Liver (tissue), 9 donors: ENCODE results near the gene EDIL3. TPM values are rescaled to one million over a fixed set of nuclear protein-coding genes. Genes with fewer than 3 reads are reported as not detected.

Experiments used
- DNase-seq: peaks from one replicate; pipeline ENCODE4 v3.0.0-alpha.2; 2017; ENCODE audit warnings: low spot score
- H3K27ac ChIP-seq, 2 donors: one replicate each; pipeline ENCODE4 v1.7.0; 2013; ENCODE audit warnings: inconsistent platforms in 2 of 2, low read length in 2 of 2, control low read depth in 1 of 2, low read depth in 1 of 2, mild to moderate bottlenecking in 1 of 2
- H3K27me3 ChIP-seq, 4 donors: one replicate each; pipeline versions ENCODE4 v1.6.1 to v1.7.0; 2013; ENCODE audit warnings: low read length in 3 of 4, inconsistent platforms in 1 of 4, mild to moderate bottlenecking in 1 of 4, moderate library complexity in 1 of 4; ENCODE audit not compliant: control insufficient read depth in 4 of 4, insufficient read depth in 4 of 4
- H3K36me3 ChIP-seq, 4 donors: one replicate each; pipeline versions ENCODE4 v1.6.1 to v1.7.0; 2013; ENCODE audit warnings: low read length in 3 of 4, mild to moderate bottlenecking in 3 of 4, low read depth in 1 of 4, moderate library complexity in 1 of 4; ENCODE audit not compliant: control insufficient read depth in 4 of 4, insufficient read depth in 3 of 4
- H3K4me1 ChIP-seq, 4 donors: one replicate each; pipeline versions ENCODE4 v1.6.1 to v1.7.0; 2013; ENCODE audit warnings: low read length in 3 of 4, mild to moderate bottlenecking in 3 of 4, moderate library complexity in 1 of 4; ENCODE audit not compliant: control insufficient read depth in 4 of 4, insufficient read depth in 4 of 4
- H3K4me3 ChIP-seq, 3 donors: one replicate each; pipeline versions ENCODE4 v1.6.1 to v1.7.0; 2013; ENCODE audit warnings: low read length in 3 of 3, control low read depth in 1 of 3, low read depth in 1 of 3, mild to moderate bottlenecking in 1 of 3
- H3K9ac ChIP-seq, 2 donors: one replicate each; pipeline ENCODE4 v1.7.0; 2013; ENCODE audit warnings: low read length in 2 of 2, mild to moderate bottlenecking in 2 of 2, moderate library complexity in 2 of 2, control low read depth in 1 of 2, low read depth in 1 of 2
- H3K9me3 ChIP-seq, 4 donors: one replicate each; pipeline versions ENCODE4 v1.6.1 to v1.7.0; 2013; ENCODE audit warnings: low read length in 3 of 4; ENCODE audit not compliant: control insufficient read depth in 4 of 4
- EGR1 ChIP-seq, 2 donors: IDR thresholded peaks; 2 replicates each; pipeline ENCODE4 v1.6.1; 2016 to 2018; ENCODE audit warnings: antibody characterized with exemption in 2 of 2, low read depth in 2 of 2
- FOXA1 ChIP-seq: IDR thresholded peaks from 2 replicates; pipeline ENCODE4 v1.6.1; 2016; ENCODE audit warnings: antibody characterized with exemption
- FOXA2 ChIP-seq: IDR thresholded peaks from 2 replicates; pipeline ENCODE4 v1.6.1; 2016; ENCODE audit warnings: antibody characterized with exemption
- GABPA ChIP-seq, 2 donors: IDR thresholded peaks in 1 of 2; conservative IDR thresholded peaks in 1 of 2; 2 replicates each; pipeline ENCODE4 v1.6.1; 2016; ENCODE audit warnings: antibody characterized with exemption in 2 of 2, mild to moderate bottlenecking in 1 of 2, moderate library complexity in 1 of 2
- HNF4A ChIP-seq, 2 donors: conservative IDR thresholded peaks; 2 replicates each; pipeline ENCODE4 v1.6.1; 2016; ENCODE audit warnings: antibody characterized with exemption in 2 of 2, mild to moderate bottlenecking in 2 of 2
- HNF4G ChIP-seq: IDR thresholded peaks from 2 replicates; pipeline ENCODE4 v1.6.1; 2016; ENCODE audit warnings: antibody characterized with exemption
- JUND ChIP-seq, 2 donors: IDR thresholded peaks; 2 replicates each; pipeline ENCODE4 v1.6.1; 2016; ENCODE audit warnings: antibody characterized with exemption in 2 of 2
- NR2F2 ChIP-seq: IDR thresholded peaks from 2 replicates; pipeline ENCODE4 v1.6.1; 2016; ENCODE audit warnings: antibody characterized with exemption
- RAD21 ChIP-seq, 2 donors: IDR thresholded peaks; 2 replicates each; pipeline ENCODE4 v1.6.1; 2016; ENCODE audit warnings: antibody characterized with exemption in 2 of 2, mild to moderate bottlenecking in 2 of 2
- RXRA ChIP-seq, 2 donors: IDR thresholded peaks; 2 replicates each; pipeline ENCODE4 v1.6.1; 2017 to 2018; ENCODE audit warnings: antibody characterized with exemption in 2 of 2, mild to moderate bottlenecking in 1 of 2
- TAF1 ChIP-seq: conservative IDR thresholded peaks from 2 replicates; pipeline ENCODE4 v1.6.1; 2016; ENCODE audit warnings: antibody characterized with exemption, mild to moderate bottlenecking
- YY1 ChIP-seq: IDR thresholded peaks from 2 replicates; pipeline ENCODE4 v1.6.1; 2016; ENCODE audit warnings: antibody characterized with exemption, mild to moderate bottlenecking
- WGBS: extraction: QIAGEN DNeasy Blood & Tissue Kit; methylation state at CpG from one replicate; pipeline ENCODE4 v1.1.7; 2013; 5-methylcytosine and 5-hydroxymethylcytosine counted together
- polyA plus RNA-seq, 2 donors: library from polyadenylated mRNA; stranded (reverse) in 1 of 2; unstranded in 1 of 2; fragments of 200-250 nt in 1 of 2; fragments of >200 nt in 1 of 2; fragmentation: Nextera tagmentation in 1 of 2; extraction: Ambion mirVana in 1 of 2; gene quantifications; one replicate each; pipeline versions ENCODE4 v1.2.1 to v1.2.3, GENCODE V29; 2013 to 2015
- total RNA-seq, 2 donors: library from RNA; depleted of rRNA; stranded (reverse); fragments of >200 nt; gene quantifications; one replicate each; pipeline ENCODE4 v1.2.3, GENCODE V29; 2014
- TF ChIP-seq, protein P1 (sequence below): fragments of 150-350 bp; IDR thresholded peaks from 2 replicates; pipeline ENCODE4 v1.5.1; 2017; ENCODE audit warnings: improper control_type of control experiment, low read depth, low read length; ENCODE audit not compliant: missing input control
- TF ChIP-seq, protein P2 (sequence below): IDR thresholded peaks from 2 replicates; pipeline ENCODE4 v1.6.1; 2016; ENCODE audit warnings: antibody characterized with exemption
- TF ChIP-seq, protein P3 (sequence below): IDR thresholded peaks from 2 replicates; pipeline ENCODE4 v1.6.1; 2016; ENCODE audit warnings: antibody characterized with exemption, mild to moderate bottlenecking
- TF ChIP-seq, protein P4 (sequence below): IDR thresholded peaks from 2 replicates; pipeline ENCODE4 v1.6.1; 2016; ENCODE audit warnings: antibody characterized with exemption
- donor health status: healthy.
- donor health status: healthy.
- donor health status: healthy.
- donor health status: healthy.
- donor health status: healthy.

Gene EDIL3
- total and polyA plus RNA-seq, 4 donors = 0.33 to 12.0 (median 0.76) TPM

DNA sequence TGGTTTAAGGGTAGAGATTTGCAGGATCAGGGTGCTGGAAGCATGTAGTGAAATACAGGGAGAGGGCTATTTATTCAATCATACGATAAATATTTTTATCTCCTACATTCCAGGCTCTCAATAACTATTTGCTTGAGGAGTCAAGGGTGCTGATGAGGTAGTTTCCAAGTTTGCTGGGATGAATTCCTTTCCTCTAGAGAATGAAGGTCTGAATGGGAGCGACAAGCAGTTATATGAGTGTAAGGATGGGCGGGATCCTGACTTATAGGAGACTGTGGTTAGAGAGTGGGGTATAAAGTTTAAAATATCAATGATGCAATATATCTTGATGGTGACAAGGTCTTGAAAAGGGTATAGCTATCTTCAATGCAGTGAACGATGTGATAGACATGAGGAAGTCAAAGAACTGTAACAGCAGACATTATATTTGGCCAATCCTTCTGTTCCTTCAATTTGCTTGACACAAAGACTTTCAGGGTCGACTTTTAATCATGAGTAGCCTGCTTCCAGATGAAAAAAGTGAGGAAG lies 462.9 kb downstream of the EDIL3 start:
- TF ChIP-seq TAF1 = no peak
- no peak for TF ChIP-seq HNF4G
- no peak for TF ChIP-seq EGR1 (IDR thresholded peaks at IDR 0.05; ENCODE audit: low read depth in 2 of 2)
- TF ChIP-seq, protein P1, sequence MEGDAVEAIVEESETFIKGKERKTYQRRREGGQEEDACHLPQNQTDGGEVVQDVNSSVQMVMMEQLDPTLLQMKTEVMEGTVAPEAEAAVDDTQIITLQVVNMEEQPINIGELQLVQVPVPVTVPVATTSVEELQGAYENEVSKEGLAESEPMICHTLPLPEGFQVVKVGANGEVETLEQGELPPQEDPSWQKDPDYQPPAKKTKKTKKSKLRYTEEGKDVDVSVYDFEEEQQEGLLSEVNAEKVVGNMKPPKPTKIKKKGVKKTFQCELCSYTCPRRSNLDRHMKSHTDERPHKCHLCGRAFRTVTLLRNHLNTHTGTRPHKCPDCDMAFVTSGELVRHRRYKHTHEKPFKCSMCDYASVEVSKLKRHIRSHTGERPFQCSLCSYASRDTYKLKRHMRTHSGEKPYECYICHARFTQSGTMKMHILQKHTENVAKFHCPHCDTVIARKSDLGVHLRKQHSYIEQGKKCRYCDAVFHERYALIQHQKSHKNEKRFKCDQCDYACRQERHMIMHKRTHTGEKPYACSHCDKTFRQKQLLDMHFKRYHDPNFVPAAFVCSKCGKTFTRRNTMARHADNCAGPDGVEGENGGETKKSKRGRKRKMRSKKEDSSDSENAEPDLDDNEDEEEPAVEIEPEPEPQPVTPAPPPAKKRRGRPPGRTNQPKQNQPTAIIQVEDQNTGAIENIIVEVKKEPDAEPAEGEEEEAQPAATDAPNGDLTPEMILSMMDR = no peak
- no peak for TF ChIP-seq FOXA1
- no peak for TF ChIP-seq RXRA (IDR thresholded peaks at IDR 0.05)
- TF ChIP-seq NR2F2 = no peak
- TF ChIP-seq, protein P2, sequence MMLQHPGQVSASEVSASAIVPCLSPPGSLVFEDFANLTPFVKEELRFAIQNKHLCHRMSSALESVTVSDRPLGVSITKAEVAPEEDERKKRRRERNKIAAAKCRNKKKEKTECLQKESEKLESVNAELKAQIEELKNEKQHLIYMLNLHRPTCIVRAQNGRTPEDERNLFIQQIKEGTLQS = no peak
- TF ChIP-seq, protein P3, sequence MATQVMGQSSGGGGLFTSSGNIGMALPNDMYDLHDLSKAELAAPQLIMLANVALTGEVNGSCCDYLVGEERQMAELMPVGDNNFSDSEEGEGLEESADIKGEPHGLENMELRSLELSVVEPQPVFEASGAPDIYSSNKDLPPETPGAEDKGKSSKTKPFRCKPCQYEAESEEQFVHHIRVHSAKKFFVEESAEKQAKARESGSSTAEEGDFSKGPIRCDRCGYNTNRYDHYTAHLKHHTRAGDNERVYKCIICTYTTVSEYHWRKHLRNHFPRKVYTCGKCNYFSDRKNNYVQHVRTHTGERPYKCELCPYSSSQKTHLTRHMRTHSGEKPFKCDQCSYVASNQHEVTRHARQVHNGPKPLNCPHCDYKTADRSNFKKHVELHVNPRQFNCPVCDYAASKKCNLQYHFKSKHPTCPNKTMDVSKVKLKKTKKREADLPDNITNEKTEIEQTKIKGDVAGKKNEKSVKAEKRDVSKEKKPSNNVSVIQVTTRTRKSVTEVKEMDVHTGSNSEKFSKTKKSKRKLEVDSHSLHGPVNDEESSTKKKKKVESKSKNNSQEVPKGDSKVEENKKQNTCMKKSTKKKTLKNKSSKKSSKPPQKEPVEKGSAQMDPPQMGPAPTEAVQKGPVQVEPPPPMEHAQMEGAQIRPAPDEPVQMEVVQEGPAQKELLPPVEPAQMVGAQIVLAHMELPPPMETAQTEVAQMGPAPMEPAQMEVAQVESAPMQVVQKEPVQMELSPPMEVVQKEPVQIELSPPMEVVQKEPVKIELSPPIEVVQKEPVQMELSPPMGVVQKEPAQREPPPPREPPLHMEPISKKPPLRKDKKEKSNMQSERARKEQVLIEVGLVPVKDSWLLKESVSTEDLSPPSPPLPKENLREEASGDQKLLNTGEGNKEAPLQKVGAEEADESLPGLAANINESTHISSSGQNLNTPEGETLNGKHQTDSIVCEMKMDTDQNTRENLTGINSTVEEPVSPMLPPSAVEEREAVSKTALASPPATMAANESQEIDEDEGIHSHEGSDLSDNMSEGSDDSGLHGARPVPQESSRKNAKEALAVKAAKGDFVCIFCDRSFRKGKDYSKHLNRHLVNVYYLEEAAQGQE = no peak
- TF ChIP-seq JUND (IDR thresholded peaks at IDR 0.05) = no peak
- no peak for TF ChIP-seq RAD21 (IDR thresholded peaks at IDR 0.05)
- TF ChIP-seq, protein P4, sequence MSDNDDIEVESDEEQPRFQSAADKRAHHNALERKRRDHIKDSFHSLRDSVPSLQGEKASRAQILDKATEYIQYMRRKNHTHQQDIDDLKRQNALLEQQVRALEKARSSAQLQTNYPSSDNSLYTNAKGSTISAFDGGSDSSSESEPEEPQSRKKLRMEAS = no peak
- no peak for TF ChIP-seq GABPA (IDR thresholded peaks at IDR 0.05 in 1 of 2, conservative IDR thresholded peaks at IDR 0.05 in 1 of 2)
- TF ChIP-seq HNF4A (conservative IDR thresholded peaks at IDR 0.05) = no peak
- TF ChIP-seq FOXA2 = no peak

DNA sequence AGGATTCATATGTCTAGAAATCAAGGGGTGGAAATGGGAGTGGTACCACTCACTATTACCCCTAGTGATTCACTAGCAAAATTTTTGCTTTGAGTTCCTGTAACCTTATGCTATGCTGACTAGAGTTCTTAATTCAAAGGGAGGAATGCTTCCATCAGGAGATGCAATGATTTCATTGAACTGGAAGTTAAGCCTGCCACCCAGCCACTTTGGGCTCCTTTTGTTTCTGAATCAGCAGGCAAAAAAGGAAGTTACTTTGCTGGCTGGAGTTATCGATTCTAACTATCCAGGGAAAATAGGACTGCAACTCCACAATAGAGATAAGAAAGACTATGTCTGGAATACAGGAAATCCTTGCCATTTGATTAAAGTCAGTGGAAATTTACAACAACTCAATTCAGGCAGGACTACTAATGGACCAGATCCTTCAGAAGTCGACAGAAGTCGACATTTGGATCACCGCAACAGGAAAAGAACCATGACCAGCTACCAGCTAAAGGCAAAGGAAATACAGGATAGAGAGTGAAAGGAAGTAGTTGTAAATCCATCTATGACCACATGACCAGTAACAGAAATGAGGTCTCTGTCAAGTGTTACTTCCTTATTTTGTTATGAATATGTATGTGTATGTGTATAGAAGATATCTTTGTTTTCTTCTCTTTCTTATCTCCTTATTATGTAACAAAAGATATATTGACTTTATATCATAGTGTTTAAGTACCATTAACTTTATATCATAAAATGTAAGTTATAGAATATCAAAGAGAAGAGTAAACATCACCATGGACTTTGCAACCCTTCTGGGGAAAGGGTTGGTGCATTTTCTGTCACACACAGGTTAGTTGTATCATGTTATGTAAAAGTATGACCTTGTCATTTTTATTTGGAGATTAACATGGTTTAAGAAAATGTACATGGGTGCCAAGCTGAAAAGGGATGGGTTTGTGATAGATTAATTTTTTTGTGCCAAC lies 465.3 kb downstream of the EDIL3 start:
- 64% methylated on average over 4 of the region's 4 CpGs for WGBS
- H3K27ac ChIP-seq = no peak overlapping the region
- TF ChIP-seq NR2F2 (no peak), EGR1 (IDR thresholded peaks at IDR 0.05; ENCODE audit: low read depth in 2 of 2) (no peak), RXRA (IDR thresholded peaks at IDR 0.05) (no peak), YY1 (no peak), JUND (IDR thresholded peaks at IDR 0.05) (no peak), FOXA2 (no peak), HNF4A (conservative IDR thresholded peaks at IDR 0.05) (no peak), RAD21 (IDR thresholded peaks at IDR 0.05) (no peak), GABPA (IDR thresholded peaks at IDR 0.05 in 1 of 2, conservative IDR thresholded peaks at IDR 0.05 in 1 of 2) (no peak), FOXA1 (no peak), TAF1 (no peak), HNF4G (no peak)
- TF ChIP-seq, protein P1 = no peak
- TF ChIP-seq, protein P2 = no peak
- TF ChIP-seq, protein P3 = no peak

More for the DNA sequence above, 462.9 kb downstream of the EDIL3 start:
- Histone ChIP-seq H3K4me1 (no peaks in the 10 kb centered on the region), H3K9me3 (no peaks in the 10 kb centered on the region), H3K4me3 (no peak overlapping the region), H3K9ac (no peak overlapping the region), H3K27me3 (peaks cover 0 to 4% (median 1%) of the 10 kb centered on the region in 4 donors), H3K36me3 (no peaks in the 10 kb centered on the region), H3K27ac (no peak overlapping the region)
- DNase-seq = no peak
- 73% methylated on average over 5 of the region's 5 CpGs for WGBS

More for the DNA sequence above, 465.3 kb downstream of the EDIL3 start:
- Histone ChIP-seq H3K36me3 (no peaks in the 10 kb centered on the region), H3K27me3 (peaks cover 0 to 1% (median 0%) of the 10 kb centered on the region in 4 donors), H3K9me3 (no peaks in the 10 kb centered on the region), H3K4me3 (no peak overlapping the region), H3K9ac (no peak overlapping the region), H3K4me1 (no peaks in the 10 kb centered on the region)
- DNase-seq = no peak
